ENCODE measurements around the gene CHN1.

The CHN1 gene

GRCh38 chr2:174877301-174877700 lies 127.9 kb downstream of the CHN1 start:
- Mint-ChIP-seq H3K27ac (no peak overlapping the region), H3K36me3 (no peaks in the 10 kb centered on the region), H3K27me3 (no peaks in the 10 kb centered on the region), H3K9me3 (no peaks in the 10 kb centered on the region), H3K4me3 (no peak overlapping the region), H3K4me1 (no peaks in the 10 kb centered on the region)
- CTCF ChIA-PET = no interaction called here
- no peak for DNase-seq

GRCh38 chr2:174874085-174874484 lies 131.1 kb downstream of the CHN1 start:
- Mint-ChIP-seq H3K36me3 (no peaks in the 10 kb centered on the region), H3K4me1 (no peaks in the 10 kb centered on the region), H3K4me3 (no peak overlapping the region), H3K27ac (no peak overlapping the region), H3K9me3 (no peaks in the 10 kb centered on the region), H3K27me3 (no peaks in the 10 kb centered on the region)
- CTCF ChIA-PET = interaction anchor here (1.0 kb wide), 1 partner anchor 13 kb away, joined by 3 read pairs; no protein-coding TSS in a partner anchor
- no peak for DNase-seq

- Mint-ChIP-seq H3K36me3 (no peaks in the 10 kb centered on the region), H3K4me1 (no peaks in the 10 kb centered on the region), H3K27me3 (no peaks in the 10 kb centered on the region), H3K27ac (no peak overlapping the region), H3K9me3 (no peaks in the 10 kb centered on the region), H3K4me3 (no peak overlapping the region)
- DNase-seq = no peak
- CTCF ChIA-PET = interaction anchor here (1.0 kb wide), 1 partner anchor 12 kb away, joined by 3 read pairs; no protein-coding TSS in a partner anchor
These were observed 131.7 kb downstream of the CHN1 start for GRCh38 chr2:174873471-174873870.

GRCh38 chr2:174870787-174871186 lies 134.4 kb downstream of the CHN1 start:
- CTCF ChIA-PET = interaction anchor here (1.7 kb wide), 1 partner anchor 12 kb away, joined by 4 read pairs; no protein-coding TSS in a partner anchor
- no peaks in the 10 kb centered on the region for H3K4me1 Mint-ChIP-seq
- no peak for DNase-seq
- no peaks in the 10 kb centered on the region for H3K27me3 Mint-ChIP-seq
- no peaks in the 10 kb centered on the region for H3K9me3 Mint-ChIP-seq
- no peaks in the 10 kb centered on the region for H3K36me3 Mint-ChIP-seq
- H3K27ac Mint-ChIP-seq = no peak overlapping the region
- no peak overlapping the region for H3K4me3 Mint-ChIP-seq

GRCh38 chr2:174868878-174869277 lies 136.3 kb downstream of the CHN1 start:
- CTCF ChIA-PET = no interaction called here
- H3K9me3 Mint-ChIP-seq = no peaks in the 10 kb centered on the region
- H3K4me3 Mint-ChIP-seq = no peak overlapping the region
- DNase-seq = no peak
- no peak overlapping the region for H3K27ac Mint-ChIP-seq
- H3K4me1 Mint-ChIP-seq = no peaks in the 10 kb centered on the region
- H3K27me3 Mint-ChIP-seq = peaks cover 4% of the 10 kb centered on the region
- H3K36me3 Mint-ChIP-seq = no peaks in the 10 kb centered on the region

- DNase-seq = no peak
- Mint-ChIP-seq H3K4me1 (no peaks in the 10 kb centered on the region), H3K9me3 (no peaks in the 10 kb centered on the region), H3K36me3 (no peaks in the 10 kb centered on the region), H3K4me3 (no peak overlapping the region), H3K27ac (no peak overlapping the region), H3K27me3 (peaks cover 4% of the 10 kb centered on the region)
- CTCF ChIA-PET = interaction anchor here (0.7 to 1.0 kb wide), 2 partner anchors 72 to 241 kb away, joined by 4 read pairs; no protein-coding TSS in a partner anchor
These were observed 138.8 kb downstream of the CHN1 start for GRCh38 chr2:174866421-174866820.

GRCh38 chr2:174863183-174863582 lies 142.0 kb downstream of the CHN1 start:
- no peak for DNase-seq
- Mint-ChIP-seq H3K27ac (no peak overlapping the region), H3K9me3 (no peaks in the 10 kb centered on the region), H3K27me3 (peaks cover 4% of the 10 kb centered on the region), H3K36me3 (no peaks in the 10 kb centered on the region), H3K4me1 (no peaks in the 10 kb centered on the region), H3K4me3 (no peak overlapping the region)
- CTCF ChIA-PET = no interaction called here

GRCh38 chr2:174859563-174860169 lies 145.5 kb downstream of the CHN1 start:
- DNase-seq = no peak
- Mint-ChIP-seq H3K36me3 (no peaks in the 10 kb centered on the region), H3K4me3 (no peak overlapping the region), H3K9me3 (no peaks in the 10 kb centered on the region), H3K27ac (no peak overlapping the region), H3K4me1 (no peaks in the 10 kb centered on the region), H3K27me3 (peaks cover 3% of the 10 kb centered on the region)
- CTCF ChIA-PET = interaction anchor here (0.6 to 1.1 kb wide), 2 partner anchors 10 to 20 kb away, joined by 3 to 4 read pairs; no protein-coding TSS in a partner anchor

- DNase-seq = no peak
- H3K27me3 Mint-ChIP-seq = no peaks in the 10 kb centered on the region
- no peaks in the 10 kb centered on the region for H3K9me3 Mint-ChIP-seq
- no peaks in the 10 kb centered on the region for H3K4me1 Mint-ChIP-seq
- no peaks in the 10 kb centered on the region for H3K36me3 Mint-ChIP-seq
- H3K4me3 Mint-ChIP-seq = no peak overlapping the region
- H3K27ac Mint-ChIP-seq = no peak overlapping the region
- CTCF ChIA-PET = interaction anchor here (0.6 to 1.1 kb wide), 3 partner anchors 11 to 31 kb away, joined by 3 to 4 read pairs (median 3); no protein-coding TSS in a partner anchor
These were observed 146.4 kb downstream of the CHN1 start for GRCh38 chr2:174858745-174859144.

- no peaks in the 10 kb centered on the region for H3K9me3 Mint-ChIP-seq
- H3K36me3 Mint-ChIP-seq = no peaks in the 10 kb centered on the region
- no peak for DNase-seq
- no peaks in the 10 kb centered on the region for H3K27me3 Mint-ChIP-seq
- no peak overlapping the region for H3K27ac Mint-ChIP-seq
- no peak overlapping the region for H3K4me3 Mint-ChIP-seq
- CTCF ChIA-PET = no interaction called here
- no peaks in the 10 kb centered on the region for H3K4me1 Mint-ChIP-seq
These were observed 148.7 kb downstream of the CHN1 start for GRCh38 chr2:174856447-174856846.

GRCh38 chr2:174846941-174847938 lies 157.9 kb downstream of the CHN1 start:
- CTCF ChIA-PET = interaction anchor here (0.8 to 1.5 kb wide), 2 partner anchors 98 to 303 kb away, joined by 3 to 8 read pairs; no protein-coding TSS in a partner anchor
- Mint-ChIP-seq H3K4me3 (no peak overlapping the region), H3K27ac (no peak overlapping the region), H3K4me1 (no peaks in the 10 kb centered on the region), H3K9me3 (no peaks in the 10 kb centered on the region), H3K36me3 (no peaks in the 10 kb centered on the region), H3K27me3 (peaks cover 3% of the 10 kb centered on the region)
- no peak for DNase-seq

- Mint-ChIP-seq H3K9me3 (no peaks in the 10 kb centered on the region), H3K27ac (no peak overlapping the region), H3K27me3 (peaks cover 3% of the 10 kb centered on the region), H3K4me1 (no peaks in the 10 kb centered on the region), H3K4me3 (no peak overlapping the region), H3K36me3 (no peaks in the 10 kb centered on the region)
- CTCF ChIA-PET = interaction anchor here (1.5 kb wide), 1 partner anchor 97 kb away, joined by 8 read pairs; no protein-coding TSS in a partner anchor
- no peak for DNase-seq
These were observed 159.0 kb downstream of the CHN1 start for GRCh38 chr2:174846218-174846617.

GRCh38 chr2:174844295-174844708 lies 160.9 kb downstream of the CHN1 start:
- CTCF ChIA-PET = no interaction called here
- Mint-ChIP-seq H3K36me3 (no peaks in the 10 kb centered on the region), H3K27ac (no peak overlapping the region), H3K9me3 (no peaks in the 10 kb centered on the region), H3K27me3 (peaks cover 3% of the 10 kb centered on the region), H3K4me1 (no peaks in the 10 kb centered on the region), H3K4me3 (no peak overlapping the region)
- no peak for DNase-seq

- Mint-ChIP-seq H3K4me3 (no peak overlapping the region), H3K36me3 (no peaks in the 10 kb centered on the region), H3K27ac (no peak overlapping the region), H3K9me3 (no peaks in the 10 kb centered on the region), H3K4me1 (no peaks in the 10 kb centered on the region), H3K27me3 (peaks cover 3% of the 10 kb centered on the region)
- DNase-seq = no peak
- CTCF ChIA-PET = interaction anchor here (0.5 kb wide), 1 partner anchor 147 kb away, joined by 5 read pairs; no protein-coding TSS in a partner anchor
These were observed 162.7 kb downstream of the CHN1 start for GRCh38 chr2:174842496-174842895.

Data from activated naive CD4-positive, alpha-beta T cell treated with anti-CD3 and anti-CD28 coated beads, Interleukin-2, amount 10 ng/mL, durations not matched to agents 7 days and 5 days (primary cell).